ENCODE results near the gene MUSK. TPM values are rescaled to one million over a fixed set of nuclear protein-coding genes. Genes with fewer than 3 reads are reported as not detected.

The MUSK gene
- total RNA-seq, 1 experiment from 2014 or later: not detected

DNA sequence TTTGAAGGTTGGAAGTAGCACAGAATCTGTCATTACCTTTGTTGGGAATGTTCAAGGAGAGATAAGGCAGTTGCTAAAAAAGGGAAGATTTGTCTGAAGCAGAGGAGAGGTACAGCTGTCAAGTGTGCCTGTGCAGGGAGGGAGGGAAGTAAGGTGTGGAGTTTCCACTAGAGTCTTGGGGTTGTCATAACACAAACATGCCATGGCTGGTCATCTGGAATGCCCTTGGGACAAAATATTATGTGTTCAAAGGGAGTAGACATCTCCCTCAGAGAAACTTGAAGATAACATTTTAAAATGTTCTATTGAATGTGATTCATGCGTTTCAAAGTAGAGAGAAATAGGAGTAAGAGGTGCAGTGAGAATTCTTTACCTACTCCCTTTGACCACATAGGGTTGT, 95.0 kb downstream of the MUSK start:
- H3K4me2 ChIP-seq (ENCODE audit: low read length): no peak overlapping the region
- H3K4me3 ChIP-seq (ENCODE audit: low read length): no peak overlapping the region
- no peak overlapping the region for H3K27ac ChIP-seq (ENCODE audit: low read length)
- H3K9me3 ChIP-seq (ENCODE audit: low read length): no peaks in the 10 kb centered on the region
- no peak for ATAC-seq
- H3K9ac ChIP-seq (ENCODE audit: low read length): no peak overlapping the region
- intact Hi-C loops (cut with micrococcal nuclease): no loop called here
- H2AFZ ChIP-seq (ENCODE audit: low read length): 0 out of 2 replicates have a peak overlapping the region, but pooled peaks have one; percentile 6
- H3K9me2 ChIP-seq (replicated peaks; ENCODE audit: low read length): no peaks in the 10 kb centered on the region
- H3K79me2 ChIP-seq (ENCODE audit: low read length): no peaks in the 10 kb centered on the region
- TF ChIP-seq EZH2 (IDR thresholded peaks at IDR 0.05; ENCODE audit: low read length, unreplicated experiment) (no peak), EZH2phosphoT487 (IDR thresholded peaks at IDR 0.05; ENCODE audit: borderline replicate concordance, low read length) (no peak)
- TF ChIP-seq, protein P1, sequence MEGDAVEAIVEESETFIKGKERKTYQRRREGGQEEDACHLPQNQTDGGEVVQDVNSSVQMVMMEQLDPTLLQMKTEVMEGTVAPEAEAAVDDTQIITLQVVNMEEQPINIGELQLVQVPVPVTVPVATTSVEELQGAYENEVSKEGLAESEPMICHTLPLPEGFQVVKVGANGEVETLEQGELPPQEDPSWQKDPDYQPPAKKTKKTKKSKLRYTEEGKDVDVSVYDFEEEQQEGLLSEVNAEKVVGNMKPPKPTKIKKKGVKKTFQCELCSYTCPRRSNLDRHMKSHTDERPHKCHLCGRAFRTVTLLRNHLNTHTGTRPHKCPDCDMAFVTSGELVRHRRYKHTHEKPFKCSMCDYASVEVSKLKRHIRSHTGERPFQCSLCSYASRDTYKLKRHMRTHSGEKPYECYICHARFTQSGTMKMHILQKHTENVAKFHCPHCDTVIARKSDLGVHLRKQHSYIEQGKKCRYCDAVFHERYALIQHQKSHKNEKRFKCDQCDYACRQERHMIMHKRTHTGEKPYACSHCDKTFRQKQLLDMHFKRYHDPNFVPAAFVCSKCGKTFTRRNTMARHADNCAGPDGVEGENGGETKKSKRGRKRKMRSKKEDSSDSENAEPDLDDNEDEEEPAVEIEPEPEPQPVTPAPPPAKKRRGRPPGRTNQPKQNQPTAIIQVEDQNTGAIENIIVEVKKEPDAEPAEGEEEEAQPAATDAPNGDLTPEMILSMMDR (conservative IDR thresholded peaks at IDR 0.05; ENCODE audit: low read depth, low read length): no peak
- CTCF ChIA-PET: no interaction called here
- H3K27me3 ChIP-seq (ENCODE audit: low read length): no peaks in the 10 kb centered on the region
- no peaks in the 10 kb centered on the region for H4K20me1 ChIP-seq (ENCODE audit: low read length)
- no peaks in the 10 kb centered on the region; the same call in 1 of the 2 replicates for H3K4me1 ChIP-seq (ENCODE audit: insufficient read depth, low read length)
- POLR2A ChIA-PET (ENCODE audit: unreplicated experiment): no interaction called here
- DNase-seq: no peak
- BruUV-seq (replicated peaks): no TSS peak
- H3K36me3 ChIP-seq (ENCODE audit: low read depth, low read length): no peaks in the 10 kb centered on the region
- H3F3A ChIP-seq (ENCODE audit: low read length, unreplicated experiment): no peaks in the 10 kb centered on the region

GRCh38 chr9:110764006-110764405, 95.4 kb downstream of the MUSK start:
- H3K4me3 ChIP-seq (ENCODE audit: low read length): no peak overlapping the region
- intact Hi-C loops (cut with micrococcal nuclease): no loop called here
- 0 out of 2 replicates have a peak overlapping the region, but pooled peaks have one; percentile 6 for H2AFZ ChIP-seq (ENCODE audit: low read length)
- no peak for TF ChIP-seq EZH2 (IDR thresholded peaks at IDR 0.05; ENCODE audit: low read length, unreplicated experiment)
- TF ChIP-seq, protein P1 (conservative IDR thresholded peaks at IDR 0.05; ENCODE audit: low read depth, low read length): no peak
- TF ChIP-seq EZH2phosphoT487 (IDR thresholded peaks at IDR 0.05; ENCODE audit: borderline replicate concordance, low read length): no peak
- ATAC-seq: no peak
- H3K9me2 ChIP-seq (replicated peaks; ENCODE audit: low read length): no peaks in the 10 kb centered on the region
- no peaks in the 10 kb centered on the region for H4K20me1 ChIP-seq (ENCODE audit: low read length)
- ChIA-PET CTCF (no interaction called here), POLR2A (ENCODE audit: unreplicated experiment) (no interaction called here)
- H3K36me3 ChIP-seq (ENCODE audit: low read depth, low read length): no peaks in the 10 kb centered on the region
- no peak overlapping the region for H3K27ac ChIP-seq (ENCODE audit: low read length)
- H3K79me2 ChIP-seq (ENCODE audit: low read length): no peaks in the 10 kb centered on the region
- no peaks in the 10 kb centered on the region for H3F3A ChIP-seq (ENCODE audit: low read length, unreplicated experiment)
- no peak overlapping the region for H3K9ac ChIP-seq (ENCODE audit: low read length)
- no peaks in the 10 kb centered on the region for H3K27me3 ChIP-seq (ENCODE audit: low read length)
- no peak overlapping the region for H3K4me2 ChIP-seq (ENCODE audit: low read length)
- H3K9me3 ChIP-seq (ENCODE audit: low read length): no peaks in the 10 kb centered on the region
- H3K4me1 ChIP-seq (ENCODE audit: insufficient read depth, low read length): no peaks in the 10 kb centered on the region; the same call in 1 of the 2 replicates
- DNase-seq: no peak
- BruUV-seq (replicated peaks): no TSS peak

DNA sequence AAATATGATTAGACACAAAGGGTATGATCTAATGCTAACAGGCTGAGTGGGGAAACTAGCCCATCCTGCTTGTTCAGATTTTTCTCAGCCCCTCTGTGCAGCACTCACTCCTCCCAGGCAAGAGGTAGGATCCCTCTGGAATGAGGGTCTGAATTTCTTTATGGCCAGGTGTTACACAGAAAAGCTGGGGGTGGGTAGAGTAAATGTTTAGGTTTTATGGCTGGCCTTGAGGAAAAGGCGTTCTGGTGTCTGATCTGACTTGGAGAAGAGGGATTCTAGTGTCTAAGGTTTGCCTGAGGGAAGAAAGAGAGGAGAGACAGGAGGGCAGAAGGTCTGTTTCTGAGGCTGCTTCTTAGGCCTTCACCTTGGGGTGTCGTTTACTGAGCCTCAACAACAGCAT, 97.3 kb downstream of the MUSK start:
- Histone ChIP-seq H3K79me2 (ENCODE audit: low read length) (no peaks in the 10 kb centered on the region), H3K9ac (ENCODE audit: low read length) (no peak overlapping the region), H3K9me2 (replicated peaks; ENCODE audit: low read length) (no peaks in the 10 kb centered on the region), H2AFZ (ENCODE audit: low read length) (no peak overlapping the region), H4K20me1 (ENCODE audit: low read length) (no peaks in the 10 kb centered on the region), H3K4me1 (ENCODE audit: insufficient read depth, low read length) (no peaks in the 10 kb centered on the region; the same call in 1 of the 2 replicates), H3K9me3 (ENCODE audit: low read length) (no peaks in the 10 kb centered on the region), H3K4me2 (ENCODE audit: low read length) (no peak overlapping the region), H3K36me3 (ENCODE audit: low read depth, low read length) (no peaks in the 10 kb centered on the region), H3F3A (ENCODE audit: low read length, unreplicated experiment) (no peaks in the 10 kb centered on the region), H3K27ac (ENCODE audit: low read length) (no peak overlapping the region), H3K4me3 (ENCODE audit: low read length) (no peak overlapping the region), H3K27me3 (ENCODE audit: low read length) (no peaks in the 10 kb centered on the region)
- no peak for ATAC-seq
- CTCF ChIA-PET: no interaction called here
- no TSS peak for BruUV-seq (replicated peaks)
- no peak for DNase-seq
- POLR2A ChIA-PET (ENCODE audit: unreplicated experiment): no interaction called here
- intact Hi-C loops (cut with micrococcal nuclease): no loop called here
- TF ChIP-seq, protein P1 (conservative IDR thresholded peaks at IDR 0.05; ENCODE audit: low read depth, low read length): no peak
- TF ChIP-seq EZH2 (IDR thresholded peaks at IDR 0.05; ENCODE audit: low read length, unreplicated experiment): no peak
- no peak for TF ChIP-seq EZH2phosphoT487 (IDR thresholded peaks at IDR 0.05; ENCODE audit: borderline replicate concordance, low read length)

Measured in PC-3 (cell line).